ENCODE measurements around the gene MFGE8. TPM values are rescaled to one million over a fixed set of nuclear protein-coding genes. Genes with fewer than 3 reads are reported as not detected.

Gene MFGE8
- total RNA-seq, 1 experiment from 2014 or later: 99.0 TPM

DNA sequence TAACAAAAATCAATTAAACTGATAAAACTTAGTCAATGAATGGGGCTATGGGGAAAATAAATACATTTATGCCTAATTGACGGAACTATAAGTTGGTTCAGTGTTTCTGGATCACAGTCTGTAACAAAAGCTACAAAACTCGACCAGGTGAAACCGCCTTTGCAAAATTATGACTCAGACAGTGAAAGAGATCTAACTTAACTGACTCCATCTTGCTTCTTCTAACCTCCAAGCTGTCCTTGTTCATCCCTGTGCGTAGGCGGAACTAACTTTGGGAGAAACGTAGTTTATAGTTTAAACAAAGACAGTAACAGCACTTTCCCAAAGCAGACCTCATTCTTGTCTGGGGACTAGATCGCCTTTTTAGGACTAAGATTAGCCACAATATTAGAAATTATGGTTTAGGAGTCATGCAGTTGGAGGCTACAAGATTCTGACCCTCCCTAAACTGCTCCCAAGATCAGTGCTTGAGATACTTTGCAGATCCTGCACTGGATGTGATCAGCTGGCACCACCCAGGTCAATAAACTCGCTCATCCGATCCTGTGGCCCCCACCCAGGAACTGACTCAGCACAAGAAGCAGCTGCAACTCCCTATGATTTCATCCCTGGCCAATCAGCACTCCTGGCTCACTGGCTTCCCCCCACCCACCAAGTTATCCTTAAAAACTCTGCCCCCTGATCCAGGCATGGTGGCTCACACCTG lies 7.2 kb upstream of the MFGE8 start:
- peak; percentile 60 for DNase-seq (ENCODE audit: low read depth)

- peak; percentile 99 for DNase-seq (ENCODE audit: low read depth)
Observed at GRCh38 chr15:88918738-88919137, 5.6 kb upstream of the MFGE8 start.

- peak; percentile 18 for DNase-seq (ENCODE audit: low read depth)
Observed at GRCh38 chr15:88917760-88918159, 4.6 kb upstream of the MFGE8 start.

GRCh38 chr15:88915354-88915753 lies 2.2 kb upstream of the MFGE8 start:
- DNase-seq (ENCODE audit: low read depth): no peak

DNA sequence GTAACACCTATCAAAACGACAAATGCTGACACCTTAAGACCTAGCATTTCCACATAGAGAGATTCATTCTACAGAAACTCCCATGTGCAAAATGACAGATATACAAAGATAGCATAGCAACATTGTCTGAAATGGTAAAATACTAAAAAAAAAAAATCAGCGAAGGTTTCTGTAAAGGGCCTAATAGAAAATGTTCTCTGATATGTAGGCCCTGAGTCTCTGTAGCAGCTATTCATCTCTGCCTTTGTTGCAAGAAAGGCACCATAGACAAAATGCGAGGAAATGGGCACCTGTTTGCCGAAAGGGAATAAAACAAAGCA lies 631 bp upstream of the MFGE8 start:
- DNase-seq (ENCODE audit: low read depth): no peak

GRCh38 chr15:88912500-88912921 lies 668 bp downstream of the MFGE8 start:
- peak; percentile 20 for DNase-seq (ENCODE audit: low read depth)

- peak; percentile 72 for DNase-seq (ENCODE audit: low read depth)
Observed at GRCh38 chr15:88911766-88912118, 1.4 kb downstream of the MFGE8 start.

GRCh38 chr15:88909956-88910831 lies 3.0 kb downstream of the MFGE8 start:
- DNase-seq (ENCODE audit: low read depth): no peak

DNA sequence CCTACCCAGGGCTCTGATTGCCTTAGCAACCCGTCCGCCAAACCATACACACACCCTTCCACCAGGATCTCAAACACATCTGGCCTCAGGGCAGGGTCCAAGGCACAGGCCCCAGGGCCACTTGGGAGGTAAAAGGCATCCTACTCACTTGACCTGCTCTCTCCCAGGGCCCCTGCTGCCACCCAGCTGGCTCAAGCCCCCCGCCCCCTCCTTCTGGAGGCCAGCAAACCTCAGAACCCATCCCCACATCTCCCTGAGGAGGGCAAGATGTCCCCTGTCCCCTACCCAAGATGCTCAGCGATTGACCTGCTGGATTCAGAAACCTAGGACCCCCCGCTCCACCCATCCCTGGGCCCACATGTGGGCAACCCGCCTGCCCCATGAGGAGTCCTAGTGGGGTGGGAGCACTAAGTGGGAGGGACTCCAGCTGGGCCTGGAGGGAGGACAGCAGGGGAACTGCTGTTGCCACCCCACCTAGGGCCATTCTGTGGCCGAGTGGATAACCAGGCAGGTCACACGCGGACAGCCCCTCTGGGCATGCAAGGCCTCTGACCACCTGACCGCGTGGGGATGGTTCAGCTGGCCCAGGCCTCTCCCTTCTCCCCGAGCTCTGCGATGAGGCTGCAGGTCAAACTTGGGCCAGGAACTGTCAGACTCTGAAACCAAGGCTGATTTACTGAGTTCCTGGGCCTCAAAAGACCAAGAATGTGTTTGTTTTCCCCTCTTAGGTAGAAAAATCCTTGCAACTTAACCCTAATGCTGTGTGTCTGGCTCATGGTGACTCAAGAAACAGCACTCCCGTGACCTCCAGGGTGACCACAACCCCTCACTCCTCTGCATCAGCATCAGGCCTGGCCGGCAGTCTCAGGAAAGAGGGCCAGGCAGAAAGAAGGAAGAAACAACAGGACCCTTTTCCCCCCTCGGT lies 4.2 kb downstream of the MFGE8 start:
- peak; percentile 75 for DNase-seq (ENCODE audit: low read depth)

DNA sequence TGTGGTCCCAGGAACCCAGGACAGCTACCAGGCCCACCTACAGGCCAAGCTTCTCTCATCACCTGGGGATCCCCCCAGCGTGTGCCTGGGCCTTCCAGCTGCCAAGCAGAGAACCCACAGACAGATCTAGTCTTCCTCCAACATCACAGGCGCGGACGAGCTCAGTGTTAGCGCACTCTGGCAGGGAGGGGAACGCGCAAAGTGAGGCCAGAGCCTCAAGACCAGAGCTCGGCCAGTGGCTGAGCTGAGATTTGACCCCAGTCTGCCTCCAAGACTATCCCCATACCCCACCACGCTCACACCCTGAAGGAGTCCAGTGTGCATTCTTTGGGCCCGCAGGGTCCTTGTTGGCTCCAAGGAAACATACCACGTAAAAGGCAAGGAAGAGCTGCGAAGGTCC lies 5.1 kb downstream of the MFGE8 start:
- DNase-seq (ENCODE audit: low read depth): no peak

DNA sequence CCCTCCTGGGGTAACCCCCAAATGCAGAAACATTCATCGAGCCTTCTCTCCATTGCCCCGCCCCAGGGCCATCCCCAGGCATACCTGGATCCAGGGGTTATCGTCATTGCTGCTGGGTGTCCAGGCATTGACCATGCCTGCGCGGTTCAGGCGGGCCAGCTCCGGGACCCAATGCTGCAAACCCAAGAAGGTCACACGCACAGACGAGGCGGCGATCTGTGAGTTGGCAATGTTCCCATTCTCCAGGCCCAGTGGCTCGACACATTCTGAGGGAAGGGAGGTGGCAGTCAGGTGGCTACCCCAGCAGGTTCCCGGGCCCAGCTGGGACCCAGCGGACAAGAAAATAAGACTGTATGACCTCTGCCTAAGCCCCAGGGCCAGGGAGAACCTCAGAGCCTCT lies 6.1 kb downstream of the MFGE8 start:
- DNase-seq (ENCODE audit: low read depth): no peak

GRCh38 chr15:88906551-88906950 lies 6.6 kb downstream of the MFGE8 start:
- no peak for DNase-seq (ENCODE audit: low read depth)

- DNase-seq (ENCODE audit: low read depth): no peak
Observed at GRCh38 chr15:88906130-88906529, 7.0 kb downstream of the MFGE8 start.

DNA sequence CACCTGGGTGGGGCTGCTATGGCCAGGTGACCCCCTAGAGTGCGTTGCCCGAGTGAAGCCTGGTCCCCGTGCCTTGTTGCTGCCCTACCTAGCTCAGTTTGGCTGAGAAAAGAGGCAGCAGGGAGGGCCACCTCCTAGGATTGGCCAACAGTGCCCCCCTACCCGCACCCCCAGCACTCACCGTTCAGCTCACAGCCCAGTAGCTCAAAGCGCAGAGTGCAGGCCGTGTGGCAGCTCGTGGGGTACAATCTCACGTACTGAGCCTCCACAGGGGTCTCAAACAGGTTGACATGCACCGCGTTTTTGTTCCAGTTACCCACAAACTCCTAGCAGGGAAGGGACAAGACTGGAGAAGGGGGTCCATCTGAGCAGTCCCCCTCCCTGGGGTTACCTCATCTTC lies 7.6 kb downstream of the MFGE8 start:
- DNase-seq (ENCODE audit: low read depth): no peak

DNA sequence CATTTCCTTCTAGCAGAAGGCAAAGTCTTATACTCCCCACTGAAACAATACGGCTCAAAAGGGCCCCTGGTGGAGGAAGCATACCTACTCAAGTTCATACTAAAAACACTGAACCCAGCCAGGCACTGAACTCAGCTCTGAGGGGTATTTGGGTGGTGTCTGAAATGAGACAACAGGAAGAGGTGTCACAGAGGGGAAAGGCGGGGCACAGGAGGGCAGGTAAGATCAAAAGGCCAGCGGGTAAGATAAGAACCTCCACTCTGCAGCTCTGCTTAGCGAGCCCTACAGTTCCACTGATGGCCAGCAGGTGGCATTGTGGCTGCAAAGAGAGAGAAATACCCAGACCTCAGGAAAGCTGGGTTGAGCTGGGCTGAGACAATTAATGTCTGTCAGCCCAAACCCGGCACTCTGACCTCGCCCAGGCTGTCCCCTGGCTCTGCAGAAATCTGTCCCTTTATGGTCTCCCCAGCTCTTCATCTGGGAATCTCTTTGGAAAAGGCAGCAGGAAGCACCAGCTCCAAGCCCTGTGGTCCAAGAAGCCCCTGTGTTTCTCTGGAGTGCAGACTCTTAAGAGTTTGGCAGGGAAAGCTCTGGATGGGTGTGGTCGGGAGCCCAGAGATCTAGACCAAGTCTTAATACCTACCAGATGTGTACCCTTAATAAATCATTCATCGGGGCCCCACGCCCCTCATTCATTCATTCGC lies 8.4 kb downstream of the MFGE8 start:
- DNase-seq (ENCODE audit: low read depth): peak; percentile 70

- no peak for DNase-seq (ENCODE audit: low read depth)
Observed at GRCh38 chr15:88904257-88904623, 8.9 kb downstream of the MFGE8 start.

GRCh38 chr15:88902846-88903245 lies 10.3 kb downstream of the MFGE8 start:
- DNase-seq (ENCODE audit: low read depth): no peak

GRCh38 chr15:88902221-88902835 lies 10.9 kb downstream of the MFGE8 start:
- no peak for DNase-seq (ENCODE audit: low read depth)

GRCh38 chr15:88901508-88902220 lies 11.5 kb downstream of the MFGE8 start:
- DNase-seq (ENCODE audit: low read depth): no peak

- DNase-seq (ENCODE audit: low read depth): no peak
Observed at GRCh38 chr15:88900982-88901418, 12.2 kb downstream of the MFGE8 start.
